Measurements from ENCODE around the gene KCNMA1.

GRCh38 chr10:77005871-77006270 lies 631.7 kb downstream of the KCNMA1 start:
- TF ChIP-seq CTCF (IDR thresholded peaks at IDR 0.05) (no peak), POLR2A (IDR thresholded peaks at IDR 0.05) (no peak)

Measured in vagina (tissue), 2 donors.